Astrocyte (in vitro differentiated cells and primary cell): Measurements from ENCODE around the gene IFNA13.

Experiments
- CTCF ChIP-seq: IDR thresholded peaks from 2 replicates; pipeline ENCODE4 v1.5.1; 2011; ENCODE audit warnings: low read depth, mild to moderate bottlenecking, inconsistent platforms, low read length, moderate library complexity; ENCODE audit not compliant: insufficient read depth
- EZH2 ChIP-seq: IDR thresholded peaks from 2 replicates; pipeline ENCODE4 v1.6.1; 2012; ENCODE audit warnings: mild to moderate bottlenecking, low read length, inconsistent platforms; ENCODE audit not compliant: insufficient read depth

- peak; percentile 41 for TF ChIP-seq CTCF
- TF ChIP-seq EZH2: no peak
These were observed 24.4 kb upstream of the IFNA13 start for GRCh38 chr9:21392270-21392669.
